Activated CD4-positive, alpha-beta T cell treated with anti-CD3 and anti-CD28 coated beads for 36 hours (primary cell): ENCODE results near the gene THSD1. TPM values are rescaled to one million over a fixed set of nuclear protein-coding genes. Genes with fewer than 3 reads are reported as not detected.

ENCODE experiments used
- ATAC-seq: fragments of 200-7000 bp; cut with Tn5 transposase; one replicate; pipeline ENCODE4 v1.10.0; 2021; ENCODE audit warnings: mild to moderate bottlenecking, moderate library complexity
- CTCF ChIA-PET: fragments of 350-600 bp; sonication (Branson Sonifier 250); formaldehyde crosslinking; loops from one replicate; lab custom pipeline; 2021; ENCODE audit warnings: antibody characterized with exemption; lab: Charles Lee
- POLR2A ChIA-PET: fragments of 350-600 bp; sonication (Branson Sonifier 250); formaldehyde crosslinking; loops from one replicate; lab custom pipeline; 2021; ENCODE audit warnings: antibody characterized with exemption, inconsistent platforms; lab: Charles Lee
- DNase-seq: peaks from one replicate; pipeline ENCODE4 v3.0.0-alpha.2; 2020
- H3K27ac Mint-ChIP-seq: one replicate; pipeline ENCODE4 v1.8.0; 2021; ENCODE audit warnings: mixed read lengths
- H3K27me3 Mint-ChIP-seq: one replicate; pipeline ENCODE4 v1.8.0; 2021; ENCODE audit warnings: mixed read lengths
- H3K36me3 Mint-ChIP-seq: one replicate; pipeline ENCODE4 v1.8.0; 2021; ENCODE audit warnings: low read depth, mixed read lengths
- H3K4me1 Mint-ChIP-seq: one replicate; pipeline ENCODE4 v1.8.0; 2021; ENCODE audit warnings: mixed read lengths
- H3K4me3 Mint-ChIP-seq: one replicate; pipeline ENCODE4 v1.8.0; 2021; ENCODE audit warnings: mild to moderate bottlenecking, moderate library complexity, mixed read lengths
- H3K9me3 Mint-ChIP-seq: one replicate; pipeline ENCODE4 v1.8.0; 2021; ENCODE audit warnings: low read depth, mixed read lengths
- intact Hi-C, 2 experiments: fragments of 100-400 bp; cut with DNase I in 1 of 2; cut with micrococcal nuclease in 1 of 2; formaldehyde crosslinking; loops; one replicate each; pipeline versions ENCODE4 v1.14.2 to v1.15.1; 2022 to 2024; cut with DNase I, micrococcal nuclease
- total RNA-seq, 2 experiments: library from RNA; stranded (reverse); gene quantifications; one replicate each; pipeline ENCODE4 v1.2.3, GENCODE V29; 2021

The THSD1 gene, protein sequence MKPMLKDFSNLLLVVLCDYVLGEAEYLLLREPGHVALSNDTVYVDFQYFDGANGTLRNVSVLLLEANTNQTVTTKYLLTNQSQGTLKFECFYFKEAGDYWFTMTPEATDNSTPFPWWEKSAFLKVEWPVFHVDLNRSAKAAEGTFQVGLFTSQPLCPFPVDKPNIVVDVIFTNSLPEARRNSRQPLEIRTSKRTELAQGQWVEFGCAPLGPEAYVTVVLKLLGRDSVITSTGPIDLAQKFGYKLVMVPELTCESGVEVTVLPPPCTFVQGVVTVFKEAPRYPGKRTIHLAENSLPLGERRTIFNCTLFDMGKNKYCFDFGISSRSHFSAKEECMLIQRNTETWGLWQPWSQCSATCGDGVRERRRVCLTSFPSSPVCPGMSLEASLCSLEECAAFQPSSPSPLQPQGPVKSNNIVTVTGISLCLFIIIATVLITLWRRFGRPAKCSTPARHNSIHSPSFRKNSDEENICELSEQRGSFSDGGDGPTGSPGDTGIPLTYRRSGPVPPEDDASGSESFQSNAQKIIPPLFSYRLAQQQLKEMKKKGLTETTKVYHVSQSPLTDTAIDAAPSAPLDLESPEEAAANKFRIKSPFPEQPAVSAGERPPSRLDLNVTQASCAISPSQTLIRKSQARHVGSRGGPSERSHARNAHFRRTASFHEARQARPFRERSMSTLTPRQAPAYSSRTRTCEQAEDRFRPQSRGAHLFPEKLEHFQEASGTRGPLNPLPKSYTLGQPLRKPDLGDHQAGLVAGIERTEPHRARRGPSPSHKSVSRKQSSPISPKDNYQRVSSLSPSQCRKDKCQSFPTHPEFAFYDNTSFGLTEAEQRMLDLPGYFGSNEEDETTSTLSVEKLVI
- total RNA-seq = under 1 TPM; 0.14 to 0.19 TPM

DNA sequence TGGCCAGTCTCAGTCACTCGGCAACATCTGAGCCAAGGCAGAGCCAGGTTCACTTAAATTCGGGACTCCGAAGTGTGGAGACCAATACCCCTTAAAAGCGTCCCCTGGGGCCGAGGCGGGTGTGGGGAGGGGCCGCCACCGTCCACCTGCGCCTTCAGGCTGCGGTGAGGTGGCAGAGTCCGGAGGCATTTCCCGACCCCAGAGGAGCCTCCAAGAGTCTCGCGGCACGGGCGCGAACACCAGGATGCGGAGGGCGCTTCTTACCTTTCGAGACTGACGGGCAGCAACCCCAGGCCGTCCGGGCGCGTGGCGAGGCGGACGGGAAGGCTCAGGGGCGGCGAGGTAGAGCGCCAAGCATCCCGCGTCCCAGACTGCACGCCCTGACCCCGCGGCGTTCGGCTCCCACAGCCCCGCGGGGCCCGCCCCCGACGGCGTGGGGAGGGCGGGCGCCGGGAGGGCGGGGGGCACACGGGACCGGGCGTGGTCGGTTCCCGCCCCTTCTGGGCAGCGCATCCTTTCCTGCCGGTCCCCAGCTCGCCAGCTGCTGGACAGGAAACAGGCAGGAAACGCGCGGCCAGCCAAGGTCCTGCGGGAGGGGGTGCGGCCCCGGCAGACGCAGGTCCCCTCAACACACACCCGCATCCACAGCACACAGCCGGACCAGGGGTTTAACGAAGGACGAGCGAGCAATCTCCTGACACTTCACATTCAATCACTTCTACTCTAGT lies at the start of gene THSD1:
TSS of gene THSD1 (minus strand) at position 406 of the 728 bp plus-strand sequence. CDS start 3,572 bp downstream, outside the sequence.
- H3K36me3 Mint-ChIP-seq = peaks cover 4% of the 10 kb centered on the region
- H3K27me3 Mint-ChIP-seq = peaks cover 21% of the 10 kb centered on the region
- peak; percentile 31 for DNase-seq
- ATAC-seq = peak; percentile 58
- intact Hi-C loops = no loop called here
- H3K9me3 Mint-ChIP-seq = no peaks in the 10 kb centered on the region
- H3K4me3 Mint-ChIP-seq = peak within 1 kb of the TSS; percentile 44
- ChIA-PET POLR2A (no interaction called here), CTCF (interaction anchor here (0.6 to 2.1 kb wide), 5 partner anchors 10 to 537 kb away, joined by 3 to 8 read pairs (median 3); no protein-coding TSS in a partner anchor)
- H3K4me1 Mint-ChIP-seq = peaks cover 16% of the 10 kb centered on the region
- H3K27ac Mint-ChIP-seq = no peak within 1 kb of the TSS

DNA sequence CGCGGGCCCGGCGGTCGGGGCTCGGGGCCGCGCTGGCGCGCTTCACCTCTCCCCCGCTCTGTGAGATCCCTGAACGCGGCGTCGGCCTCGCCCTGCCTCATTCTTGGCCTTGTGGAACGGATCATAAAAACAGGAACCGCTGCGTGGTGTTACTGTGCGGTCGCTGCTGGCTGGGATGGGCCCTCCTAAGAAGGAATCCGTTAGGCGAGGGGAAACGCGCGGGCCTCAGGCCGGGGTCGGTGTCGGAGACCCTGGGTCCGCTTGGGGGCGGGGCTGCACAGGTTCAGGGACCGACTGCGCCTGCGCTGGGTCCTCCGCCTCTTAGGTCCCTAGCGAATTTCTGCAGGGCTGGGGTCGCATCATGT lies 49.7 kb upstream of the THSD1 start:
- Mint-ChIP-seq H3K4me1 (peaks cover 32% of the 10 kb centered on the region), H3K36me3 (peaks cover 30% of the 10 kb centered on the region), H3K27ac (peak overlapping the region; percentile 78), H3K9me3 (no peaks in the 10 kb centered on the region), H3K27me3 (peaks cover 2% of the 10 kb centered on the region), H3K4me3 (peak overlapping the region; percentile 83)
- intact Hi-C loops = loop anchor here (1.0 to 10.0 kb wide), 10 partner anchors 108 to 1002 kb away; partner anchors contain the start of genes SUGT1 (in 2 of the 2), ALG11 (in 1 of the 2), INTS6 (in 1 of the 2) and WDFY2 (in 1 of the 2)
- DNase-seq (peak; percentile 87), ATAC-seq (peak; percentile 43)
- POLR2A ChIA-PET = no interaction called here
- CTCF ChIA-PET = interaction anchor here (0.6 kb wide), 1 partner anchor 14 kb away, joined by 3 read pairs; no protein-coding TSS in a partner anchor

DNA sequence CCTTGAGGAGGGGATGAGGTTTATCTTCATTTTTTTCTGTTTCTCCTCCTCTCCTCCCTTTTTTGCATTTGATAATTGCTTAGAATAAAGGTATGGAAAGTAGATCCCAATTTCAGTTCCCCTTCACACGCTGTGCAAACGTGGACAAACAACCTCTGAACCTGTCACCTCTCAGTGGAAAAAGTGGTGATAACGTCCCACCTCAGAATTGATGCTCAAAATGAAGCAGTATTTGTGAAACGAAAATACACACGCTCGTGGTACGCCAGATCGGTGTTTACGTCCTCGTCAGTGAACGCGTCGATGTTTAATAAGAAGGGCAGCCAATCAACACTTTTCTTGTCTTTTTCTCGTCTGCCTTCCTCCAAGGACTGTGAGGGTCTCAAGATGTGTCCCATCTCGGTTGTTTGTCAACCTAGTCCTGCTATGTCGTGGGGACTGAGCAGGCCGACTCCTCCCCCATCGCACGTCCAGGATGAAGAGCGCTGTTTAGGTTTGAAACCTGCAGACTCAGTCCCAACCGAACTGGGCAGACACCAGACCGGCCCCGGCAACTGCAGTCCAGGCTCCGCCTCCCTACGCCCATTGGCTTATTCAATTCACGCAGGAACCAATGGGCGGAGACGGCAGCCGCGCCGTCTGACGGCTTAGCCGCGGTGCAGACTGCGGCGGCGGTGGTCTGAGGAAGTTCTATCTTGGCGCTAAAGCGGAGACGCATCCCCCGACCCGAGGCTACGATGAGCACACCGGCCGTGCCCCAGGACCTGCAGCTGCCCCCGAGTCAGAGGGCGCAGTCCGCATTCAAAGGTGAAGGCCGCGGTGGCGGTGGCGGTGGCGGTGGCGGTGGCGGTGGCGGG lies 49.1 kb upstream of the THSD1 start, which contains the start of gene CKAP2:
TSS of gene CKAP2 (plus strand) at position 659 of the 857 bp plus-strand sequence. CDS start at position 738, 79 bp downstream.
- ATAC-seq = peak; percentile 84
- peaks cover 2% of the 10 kb centered on the region for H3K27me3 Mint-ChIP-seq
- ChIA-PET POLR2A (no interaction called here), CTCF (no interaction called here)
- peak within 1 kb of the TSS; percentile 97 for H3K27ac Mint-ChIP-seq
- intact Hi-C loops = loop anchor here (1.0 to 10.0 kb wide), 12 partner anchors 108 to 1002 kb away; partner anchors contain the start of genes ALG11 (in 2 of the 2), SUGT1 (in 2 of the 2), INTS6 (in 1 of the 2) and WDFY2 (in 1 of the 2)
- H3K36me3 Mint-ChIP-seq = peaks cover 29% of the 10 kb centered on the region
- peak; percentile 96 for DNase-seq
- no peaks in the 10 kb centered on the region for H3K9me3 Mint-ChIP-seq
- peak within 1 kb of the TSS; percentile 83 for H3K4me3 Mint-ChIP-seq
- H3K4me1 Mint-ChIP-seq = peaks cover 31% of the 10 kb centered on the region

GRCh38 chr13:52454459-52454819 lies 48.5 kb upstream of the THSD1 start:
- intact Hi-C loops = loop anchor here (1.0 to 10.0 kb wide), 7 partner anchors 260 to 870 kb away; partner anchors contain the start of genes ALG11 (in 1 of the 2) and WDFY2 (in 1 of the 2)
- DNase-seq = peak; percentile 29
- peak overlapping the region; percentile 83 for H3K4me3 Mint-ChIP-seq
- H3K27ac Mint-ChIP-seq = peak overlapping the region; percentile 97
- POLR2A ChIA-PET = no interaction called here
- CTCF ChIA-PET = no interaction called here
- no peaks in the 10 kb centered on the region for H3K9me3 Mint-ChIP-seq
- peaks cover 24% of the 10 kb centered on the region for H3K36me3 Mint-ChIP-seq
- H3K4me1 Mint-ChIP-seq = peaks cover 31% of the 10 kb centered on the region
- H3K27me3 Mint-ChIP-seq = peaks cover 2% of the 10 kb centered on the region
- ATAC-seq = no peak

GRCh38 chr13:52452470-52452869 lies 46.5 kb upstream of the THSD1 start:
- Mint-ChIP-seq H3K4me3 (no peak overlapping the region), H3K36me3 (peaks cover 17% of the 10 kb centered on the region), H3K4me1 (peaks cover 41% of the 10 kb centered on the region), H3K27me3 (peaks cover 2% of the 10 kb centered on the region), H3K27ac (no peak overlapping the region), H3K9me3 (no peaks in the 10 kb centered on the region)
- intact Hi-C loops = loop anchor here (5.0 to 10.0 kb wide), 2 partner anchors 555 to 628 kb away; no protein-coding TSS in a partner anchor
- ChIA-PET POLR2A (no interaction called here), CTCF (interaction anchor here (0.7 kb wide), 1 partner anchor 453 kb away, joined by 3 read pairs; no protein-coding TSS in a partner anchor)
- ATAC-seq (no peak), DNase-seq (no peak)

- CTCF ChIA-PET = interaction anchor here (0.6 to 2.9 kb wide), 21 partner anchors 8 to 1018 kb away, joined by 3 to 11 read pairs (median 4); partner anchors contain the start of genes NEK5, SUGT1 and THSD1
- Mint-ChIP-seq H3K9me3 (no peaks in the 10 kb centered on the region), H3K27me3 (peaks cover 2% of the 10 kb centered on the region), H3K4me3 (peak overlapping the region; percentile 88), H3K36me3 (peaks cover 8% of the 10 kb centered on the region), H3K27ac (no peak overlapping the region), H3K4me1 (peaks cover 38% of the 10 kb centered on the region)
- POLR2A ChIA-PET = interaction anchor here (1.4 kb wide), 1 partner anchor 202 kb away, joined by 4 read pairs; the partner anchor contains the start of gene SUGT1
- ATAC-seq (no peak), DNase-seq (no peak)
- intact Hi-C loops = loop anchor here (2.0 to 10.0 kb wide), 3 partner anchors 102 to 626 kb away; no protein-coding TSS in a partner anchor
Observed at GRCh38 chr13:52451135-52451804, 45.3 kb upstream of the THSD1 start.

GRCh38 chr13:52450793-52451116 lies 44.8 kb upstream of the THSD1 start:
- DNase-seq (no peak), ATAC-seq (no peak)
- H3K27me3 Mint-ChIP-seq = peaks cover 2% of the 10 kb centered on the region
- H3K27ac Mint-ChIP-seq = no peak overlapping the region
- CTCF ChIA-PET = interaction anchor here (0.6 to 2.9 kb wide), 22 partner anchors 9 to 1017 kb away, joined by 3 to 11 read pairs (median 4); partner anchors contain the start of genes NEK5, SUGT1 and THSD1
- peaks cover 5% of the 10 kb centered on the region for H3K36me3 Mint-ChIP-seq
- peaks cover 35% of the 10 kb centered on the region for H3K4me1 Mint-ChIP-seq
- no peaks in the 10 kb centered on the region for H3K9me3 Mint-ChIP-seq
- POLR2A ChIA-PET = interaction anchor here (1.4 kb wide), 1 partner anchor 202 kb away, joined by 4 read pairs; the partner anchor contains the start of gene SUGT1
- intact Hi-C loops = loop anchor here (1.0 to 10.0 kb wide), 9 partner anchors 102 to 626 kb away; partner anchors contain the start of genes SUGT1 (in 2 of the 2) and ALG11 (in 1 of the 2)
- peak overlapping the region; percentile 88 for H3K4me3 Mint-ChIP-seq

GRCh38 chr13:52450012-52450792 lies 44.2 kb upstream of the THSD1 start, which contains the start of gene VPS36:
VPS36 (minus strand) TSS chr13:52450634; CDS start chr13:52450594, 40 bp downstream.
- intact Hi-C loops = loop anchor here (1.0 to 10.0 kb wide), 9 partner anchors 101 to 625 kb away; partner anchors contain the start of genes SUGT1 (in 2 of the 2) and ALG11 (in 1 of the 2)
- Mint-ChIP-seq H3K27ac (peak within 1 kb of the TSS; percentile 91), H3K27me3 (peaks cover under 1% of the 10 kb centered on the region), H3K4me3 (peak within 1 kb of the TSS; percentile 88), H3K9me3 (no peaks in the 10 kb centered on the region), H3K4me1 (peaks cover 35% of the 10 kb centered on the region), H3K36me3 (peaks cover 3% of the 10 kb centered on the region)
- CTCF ChIA-PET = interaction anchor here (0.6 to 2.9 kb wide), 19 partner anchors 8 to 1016 kb away, joined by 3 to 11 read pairs (median 4); partner anchors contain the start of genes NEK5 and SUGT1
- POLR2A ChIA-PET = interaction anchor here (0.9 to 1.4 kb wide), 2 partner anchors 10 to 203 kb away, joined by 3 to 4 read pairs; partner anchors contain the start of gene SUGT1
- ATAC-seq (peak; percentile 77), DNase-seq (peak; percentile 96)
